Activated naive CD4-positive, alpha-beta T cell treated with anti-CD3 and anti-CD28 coated beads for 36 hours (primary cell): ENCODE results near the gene EEF1G. TPM values are rescaled to one million over a fixed set of nuclear protein-coding genes. Genes with fewer than 3 reads are reported as not detected.

Source experiments
- CTCF ChIA-PET: fragments of 350-600 bp; sonication (Branson Sonifier 250); formaldehyde crosslinking; loops from one replicate; lab custom pipeline; 2021; ENCODE audit warnings: antibody characterized with exemption; lab: Charles Lee
- DNase-seq: peaks from one replicate; pipeline ENCODE4 v3.0.0-alpha.2; 2020
- H3K27ac Mint-ChIP-seq: one replicate; pipeline ENCODE4 v1.8.0; 2021; ENCODE audit warnings: mild to moderate bottlenecking, mixed read lengths
- H3K27me3 Mint-ChIP-seq: one replicate; pipeline ENCODE4 v1.8.0; 2021; ENCODE audit warnings: low read depth, mixed read lengths
- H3K36me3 Mint-ChIP-seq: one replicate; pipeline ENCODE4 v1.8.0; 2021; ENCODE audit warnings: low read depth, mixed read lengths
- H3K4me1 Mint-ChIP-seq: one replicate; pipeline ENCODE4 v1.8.0; 2021; ENCODE audit warnings: low read depth, mixed read lengths
- H3K4me3 Mint-ChIP-seq: one replicate; pipeline ENCODE4 v1.8.0; 2021; ENCODE audit warnings: mild to moderate bottlenecking, moderate library complexity, mixed read lengths
- H3K9me3 Mint-ChIP-seq: one replicate; pipeline ENCODE4 v1.8.0; 2021; ENCODE audit warnings: mixed read lengths
- intact Hi-C: fragments of 100-400 bp; cut with micrococcal nuclease; formaldehyde crosslinking; loops from one replicate; pipeline ENCODE4 v1.15.1; 2023
- total RNA-seq, 2 experiments: library from RNA; stranded (reverse); gene quantifications; one replicate each; pipeline ENCODE4 v1.2.3, GENCODE V29; 2021

Gene EEF1G
- total RNA-seq, 2 experiments from 2014 or later: 2,282 to 2,440 TPM

DNA sequence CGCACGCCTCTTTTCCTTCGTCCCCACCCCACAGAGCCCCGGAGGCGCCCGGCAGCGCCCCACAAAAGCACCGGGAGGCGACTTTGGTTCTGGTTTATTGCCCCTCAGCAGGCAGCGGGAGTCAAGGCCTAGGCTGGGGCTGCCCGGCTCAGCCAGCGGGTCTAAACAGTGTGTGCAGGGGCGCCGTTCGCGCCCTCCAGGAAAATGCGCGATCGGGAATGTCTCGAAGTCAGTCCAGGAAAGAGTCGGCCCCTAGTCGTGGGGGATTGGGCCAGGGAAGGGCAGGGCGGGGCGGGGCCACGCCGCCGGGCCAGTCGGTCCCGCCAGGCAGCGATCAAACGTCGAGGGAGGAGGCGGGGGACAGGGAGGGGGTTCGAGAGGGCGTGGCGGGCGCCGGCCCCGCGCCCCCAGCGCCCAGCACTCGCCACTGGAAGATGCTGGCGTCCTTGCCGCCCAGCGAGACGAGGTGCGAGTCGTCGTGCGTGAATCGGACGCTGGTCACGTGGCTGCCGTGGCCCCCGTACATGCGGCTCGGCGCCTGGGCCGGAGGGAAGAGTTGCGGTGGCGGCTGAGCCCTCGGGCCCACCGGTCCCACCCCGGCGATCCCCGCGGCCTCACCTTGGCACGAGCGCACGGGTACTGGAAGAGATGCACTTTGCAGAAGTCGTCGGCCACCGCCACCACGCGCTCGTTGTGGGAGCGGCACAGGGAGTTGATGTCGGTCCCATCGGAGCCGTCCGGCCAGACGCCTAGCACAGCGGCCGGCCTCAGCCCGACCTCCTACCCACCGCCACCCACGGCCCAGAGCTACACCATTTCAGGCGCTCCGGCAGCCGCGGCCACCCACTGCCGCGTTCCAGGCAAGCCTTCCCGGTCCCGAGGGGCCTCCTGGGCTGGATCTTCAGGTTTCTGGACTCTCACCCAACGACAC, 28.7 kb upstream of the EEF1G start:
- no peaks in the 10 kb centered on the region for H3K27me3 Mint-ChIP-seq
- peaks cover 66% of the 10 kb centered on the region for H3K36me3 Mint-ChIP-seq
- CTCF ChIA-PET: interaction anchor here (1.0 to 2.1 kb wide), 4 partner anchors 9 to 65 kb away, joined by 4 to 15 read pairs (median 8); partner anchors contain the start of gene TUT1
- peaks cover 44% of the 10 kb centered on the region for H3K4me1 Mint-ChIP-seq
- no peaks in the 10 kb centered on the region for H3K9me3 Mint-ChIP-seq
- peak overlapping the region; percentile 91 for H3K4me3 Mint-ChIP-seq
- peak overlapping the region; percentile 99 for H3K27ac Mint-ChIP-seq
- peak; percentile 28 for DNase-seq
- intact Hi-C loops: no loop called here

DNA sequence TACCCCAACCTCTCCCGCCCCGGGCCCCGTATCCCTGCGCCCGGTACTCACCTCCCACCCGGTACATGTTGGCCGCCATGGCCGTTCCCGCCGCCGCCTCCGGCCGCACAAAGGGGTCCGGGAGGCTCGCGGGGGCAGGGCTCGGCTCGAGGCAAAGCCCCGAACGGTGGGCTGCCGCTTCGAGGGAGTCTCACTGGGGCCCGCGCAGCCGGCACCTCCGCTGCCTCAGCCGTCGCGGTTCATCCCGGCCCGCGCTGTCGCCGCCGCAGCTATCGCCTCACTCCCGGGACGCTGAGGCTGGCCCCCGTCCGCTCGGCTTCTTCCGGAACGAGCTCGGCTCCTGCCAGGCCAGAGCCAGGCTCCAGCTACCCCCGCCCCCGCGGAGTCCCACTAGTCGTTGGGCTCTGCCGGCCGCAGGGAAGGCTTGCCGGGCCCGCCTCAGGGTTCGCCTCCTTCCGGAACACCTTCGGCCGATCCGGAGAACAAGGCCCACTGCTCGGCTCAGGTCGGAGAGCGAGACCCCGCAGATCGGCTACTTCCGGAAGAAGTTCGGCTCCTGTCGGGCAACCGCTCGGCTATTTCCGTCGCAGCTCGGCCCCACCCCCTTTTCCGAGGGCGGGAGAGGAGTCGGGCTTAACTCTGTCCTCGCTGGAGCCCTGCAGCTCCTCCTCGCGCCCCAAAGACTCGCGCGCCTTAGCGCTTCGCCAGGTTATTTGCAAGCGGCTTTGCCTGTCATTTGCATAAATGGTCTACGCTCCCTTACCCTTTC, 27.9 kb upstream of the EEF1G start, which contains the start of gene MTA2:
Gene MTA2, minus strand, starts transcription at position 494 of the 769 bp plus-strand sequence. Its CDS starts 415 bp downstream, at position 79.
- Mint-ChIP-seq H3K27me3 (no peaks in the 10 kb centered on the region), H3K9me3 (no peaks in the 10 kb centered on the region), H3K4me1 (peaks cover 45% of the 10 kb centered on the region), H3K27ac (peak within 1 kb of the TSS; percentile 99), H3K36me3 (peaks cover 69% of the 10 kb centered on the region), H3K4me3 (peak within 1 kb of the TSS; percentile 91)
- peak; percentile 99 for DNase-seq
- intact Hi-C loops: loop anchor here (1.0 to 2.0 kb wide), 2 partner anchors 10 to 279 kb away; partner anchors contain the start of gene SLC3A2
- CTCF ChIA-PET: interaction anchor here (0.5 to 2.1 kb wide), 4 partner anchors 10 to 78 kb away, joined by 3 to 15 read pairs (median 8); partner anchors contain the start of gene TUT1

DNA sequence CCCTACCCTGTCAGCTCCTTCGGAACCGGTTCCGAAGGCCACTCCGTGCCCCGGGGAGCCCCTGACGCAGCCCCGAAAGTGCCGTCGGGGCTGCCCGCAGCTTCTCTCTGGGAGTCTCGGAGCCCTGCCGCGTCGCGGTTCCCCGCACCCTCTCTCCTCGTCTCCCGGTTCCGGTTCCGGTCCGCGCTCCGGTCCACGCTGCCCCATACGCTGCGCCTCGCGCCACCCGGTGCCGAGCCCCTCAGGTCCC, 27.4 kb upstream of the EEF1G start:
- Mint-ChIP-seq H3K4me3 (peak overlapping the region; percentile 91), H3K27ac (peak overlapping the region; percentile 99), H3K27me3 (no peaks in the 10 kb centered on the region), H3K36me3 (peaks cover 68% of the 10 kb centered on the region), H3K9me3 (no peaks in the 10 kb centered on the region), H3K4me1 (peaks cover 42% of the 10 kb centered on the region)
- CTCF ChIA-PET: interaction anchor here (1.0 to 2.1 kb wide), 3 partner anchors 9 to 67 kb away, joined by 4 to 15 read pairs (median 13); partner anchors contain the start of gene TUT1
- intact Hi-C loops: loop anchor here (1.0 to 2.0 kb wide), 2 partner anchors 10 to 280 kb away; partner anchors contain the start of gene SLC3A2
- DNase-seq: peak; percentile 54

DNA sequence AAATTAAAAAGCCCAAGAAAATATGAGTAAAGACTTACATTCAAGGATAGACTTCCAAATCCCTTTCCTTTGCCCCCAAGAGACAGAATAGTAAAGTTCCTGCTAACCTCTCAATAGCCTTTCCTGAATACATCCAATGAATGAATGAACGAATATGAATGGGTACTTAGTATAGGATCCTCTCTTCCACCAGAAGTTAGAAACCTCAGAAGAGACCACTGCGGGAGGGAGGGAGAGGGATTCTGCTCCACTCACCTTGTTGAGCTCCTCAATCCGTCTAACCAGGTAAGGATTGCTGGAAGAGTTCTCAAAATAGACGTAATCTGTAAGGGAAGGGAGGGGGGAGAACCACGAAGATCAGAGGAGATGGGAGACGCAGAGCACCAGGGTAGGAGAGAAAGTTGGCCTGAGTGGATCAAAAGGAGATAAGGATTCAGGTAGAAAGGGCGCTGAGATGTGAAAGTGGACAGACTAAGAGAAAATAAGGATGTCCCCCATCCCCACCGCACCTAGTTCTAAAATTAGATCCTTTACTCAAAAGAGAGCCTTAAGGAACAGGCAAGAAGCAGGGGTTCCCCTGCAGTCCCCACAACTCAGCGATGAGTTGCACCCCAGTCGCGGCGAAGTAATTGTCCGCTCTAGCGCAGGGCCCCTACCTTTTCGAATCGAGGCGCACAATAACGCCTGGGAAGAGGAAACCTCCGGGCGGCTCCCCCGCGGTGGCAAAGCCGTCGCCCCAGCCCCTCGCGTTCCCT, 26.9 kb upstream of the EEF1G start:
- Mint-ChIP-seq H3K27me3 (no peaks in the 10 kb centered on the region), H3K9me3 (no peaks in the 10 kb centered on the region), H3K36me3 (peaks cover 68% of the 10 kb centered on the region), H3K4me1 (peaks cover 42% of the 10 kb centered on the region), H3K4me3 (peak overlapping the region; percentile 91), H3K27ac (peak overlapping the region; percentile 99)
- intact Hi-C loops: loop anchor here (1.0 to 2.0 kb wide), 2 partner anchors 11 to 280 kb away; partner anchors contain the start of gene SLC3A2
- peak; percentile 58 for DNase-seq
- CTCF ChIA-PET: interaction anchor here (1.4 to 2.1 kb wide), 3 partner anchors 8 to 39 kb away, joined by 4 to 15 read pairs (median 13); partner anchors contain the start of gene TUT1

DNA sequence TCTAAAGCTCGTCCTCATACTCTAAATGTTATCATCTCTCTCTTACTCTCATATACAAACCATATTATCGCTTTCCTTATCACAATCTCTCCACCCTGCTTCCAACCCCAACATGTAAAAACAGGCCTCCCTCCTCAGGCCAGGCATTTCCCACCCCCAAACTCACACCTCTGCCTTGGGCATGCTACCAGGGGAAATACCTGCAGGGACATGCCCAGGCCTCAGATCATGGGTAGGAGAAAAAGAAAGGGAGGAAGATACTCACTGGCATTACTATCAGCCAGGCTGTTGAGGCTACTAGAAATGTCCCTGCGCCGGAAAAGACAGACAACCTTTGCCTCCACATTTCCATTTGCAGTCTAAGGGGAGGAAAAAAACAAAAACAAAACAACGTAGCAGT, 26.2 kb upstream of the EEF1G start:
- DNase-seq: peak; percentile 76
- Mint-ChIP-seq H3K9me3 (no peaks in the 10 kb centered on the region), H3K27me3 (no peaks in the 10 kb centered on the region), H3K27ac (peak overlapping the region; percentile 99), H3K4me3 (peak overlapping the region; percentile 91), H3K36me3 (peaks cover 69% of the 10 kb centered on the region), H3K4me1 (peaks cover 40% of the 10 kb centered on the region)
- intact Hi-C loops: loop anchor here (1.0 to 2.0 kb wide), 10 partner anchors 9 to 281 kb away; partner anchors contain the start of genes C11orf98, CSKMT, GANAB and HNRNPUL2
- CTCF ChIA-PET: interaction anchor here (1.1 to 2.1 kb wide), 3 partner anchors 12 to 39 kb away, joined by 3 to 15 read pairs (median 4); partner anchors contain the start of gene ROM1

DNA sequence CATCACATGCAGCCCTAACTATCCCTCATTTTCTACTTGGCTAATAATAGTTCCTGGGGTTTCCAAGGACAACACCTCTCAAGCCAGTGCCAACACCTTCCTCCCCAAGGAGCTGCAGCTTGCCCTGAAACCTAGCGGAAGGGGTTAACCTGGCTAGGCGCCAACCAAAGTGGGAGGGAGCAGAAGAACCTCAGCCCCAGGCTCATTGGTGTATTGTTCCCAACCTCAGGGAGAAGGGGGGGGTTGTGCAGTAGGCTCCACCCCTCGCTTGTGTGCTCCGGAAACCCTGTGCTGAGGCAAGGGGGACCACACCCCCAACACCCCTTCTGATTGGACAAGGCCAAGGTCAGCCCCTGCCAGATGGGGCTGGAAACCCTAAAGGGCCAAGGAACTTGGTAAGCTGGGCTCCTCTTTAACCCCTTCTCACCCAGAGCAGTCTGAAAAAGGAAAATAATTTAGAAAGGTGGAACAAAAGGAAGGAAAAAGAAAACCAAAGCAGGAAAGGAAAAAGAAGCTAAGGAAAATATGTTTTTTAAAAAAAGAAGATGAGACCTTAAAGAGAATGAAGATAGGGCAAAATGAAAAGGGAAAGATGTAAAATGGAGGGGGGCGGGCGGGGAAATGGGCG, 25.5 kb upstream of the EEF1G start:
- intact Hi-C loops: loop anchor here (1.0 to 2.0 kb wide), 9 partner anchors 8 to 255 kb away; partner anchors contain the start of genes C11orf98, CSKMT, GANAB and HNRNPUL2
- H3K4me3 Mint-ChIP-seq: peak overlapping the region; percentile 91
- H3K27me3 Mint-ChIP-seq: no peaks in the 10 kb centered on the region
- H3K9me3 Mint-ChIP-seq: no peaks in the 10 kb centered on the region
- DNase-seq: peak; percentile 97
- CTCF ChIA-PET: interaction anchor here (0.5 to 1.4 kb wide), 4 partner anchors 13 to 38 kb away, joined by 3 to 4 read pairs (median 3); partner anchors contain the start of gene ROM1
- H3K4me1 Mint-ChIP-seq: peaks cover 46% of the 10 kb centered on the region
- H3K36me3 Mint-ChIP-seq: peaks cover 66% of the 10 kb centered on the region
- peak overlapping the region; percentile 99 for H3K27ac Mint-ChIP-seq

DNA sequence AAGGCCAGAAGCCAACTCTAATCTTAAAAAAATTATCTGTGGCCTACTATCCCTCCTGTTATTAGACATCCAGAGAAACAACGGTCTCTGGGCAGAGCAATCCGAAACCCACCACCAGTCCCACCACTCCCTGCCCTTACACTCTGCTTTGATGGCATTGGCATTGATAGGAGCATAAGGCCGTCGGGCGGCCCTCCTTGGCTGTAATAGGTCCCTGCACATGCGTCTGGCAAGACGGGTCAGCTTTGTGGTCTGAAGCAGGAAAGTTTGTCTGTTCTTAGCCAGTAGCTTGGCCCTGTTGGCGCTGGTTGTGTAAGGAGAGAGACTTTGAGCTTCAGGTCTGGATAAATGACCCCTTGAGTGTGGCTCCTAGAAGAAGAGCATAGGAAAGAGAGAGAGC, 21.4 kb upstream of the EEF1G start:
- H3K9me3 Mint-ChIP-seq: no peaks in the 10 kb centered on the region
- no peaks in the 10 kb centered on the region for H3K27me3 Mint-ChIP-seq
- intact Hi-C loops: no loop called here
- H3K27ac Mint-ChIP-seq: peak overlapping the region; percentile 7
- no peak for DNase-seq
- peaks cover 60% of the 10 kb centered on the region for H3K36me3 Mint-ChIP-seq
- peaks cover 66% of the 10 kb centered on the region for H3K4me1 Mint-ChIP-seq
- H3K4me3 Mint-ChIP-seq: no peak overlapping the region
- CTCF ChIA-PET: interaction anchor here (1.3 to 4.6 kb wide), 3 partner anchors 15 to 170 kb away, joined by 4 to 28 read pairs (median 5); partner anchors contain the start of gene EML3

DNA sequence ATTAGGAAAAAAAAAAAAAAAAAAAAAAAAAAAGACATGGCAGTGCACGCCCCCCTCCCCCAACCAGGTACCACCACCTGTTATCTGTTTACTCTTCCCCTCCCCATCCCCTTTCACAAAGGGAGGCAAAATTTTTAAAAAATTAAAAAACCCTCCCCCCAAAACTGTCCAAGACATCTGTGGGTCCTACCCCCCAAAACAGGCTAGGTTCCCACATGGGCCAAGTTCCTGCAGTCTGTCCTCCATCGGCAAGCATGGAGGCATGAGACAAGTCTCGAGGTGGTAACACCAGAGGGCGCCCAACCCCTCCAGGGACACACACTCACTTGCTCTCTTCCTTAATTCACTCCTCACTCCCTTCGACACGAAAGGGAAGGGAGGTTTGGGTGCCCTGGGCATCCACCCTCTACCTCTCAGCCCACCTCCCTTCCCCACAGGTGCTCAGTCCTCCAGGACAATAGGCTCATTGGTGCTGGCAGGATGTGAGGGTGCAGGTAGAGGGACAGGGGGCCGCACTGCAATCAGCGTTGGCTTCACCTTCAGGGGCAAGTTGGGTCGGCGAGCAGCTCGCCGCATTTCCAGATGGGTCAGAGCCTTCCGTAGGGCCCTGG, 19.8 kb upstream of the EEF1G start:
- Mint-ChIP-seq H3K27ac (peak overlapping the region; percentile 82), H3K27me3 (no peaks in the 10 kb centered on the region), H3K4me1 (peaks cover 63% of the 10 kb centered on the region), H3K4me3 (peak overlapping the region; percentile 54), H3K9me3 (no peaks in the 10 kb centered on the region), H3K36me3 (peaks cover 44% of the 10 kb centered on the region)
- CTCF ChIA-PET: interaction anchor here (0.6 to 4.6 kb wide), 15 partner anchors 8 to 169 kb away, joined by 3 to 28 read pairs (median 4); partner anchors contain the start of genes C11orf98, CSKMT, EML3 and MTA2
- DNase-seq: peak; percentile 92
- intact Hi-C loops: loop anchor here (1.0 kb wide), 2 partner anchors 101 to 269 kb away; no protein-coding TSS in a partner anchor

DNA sequence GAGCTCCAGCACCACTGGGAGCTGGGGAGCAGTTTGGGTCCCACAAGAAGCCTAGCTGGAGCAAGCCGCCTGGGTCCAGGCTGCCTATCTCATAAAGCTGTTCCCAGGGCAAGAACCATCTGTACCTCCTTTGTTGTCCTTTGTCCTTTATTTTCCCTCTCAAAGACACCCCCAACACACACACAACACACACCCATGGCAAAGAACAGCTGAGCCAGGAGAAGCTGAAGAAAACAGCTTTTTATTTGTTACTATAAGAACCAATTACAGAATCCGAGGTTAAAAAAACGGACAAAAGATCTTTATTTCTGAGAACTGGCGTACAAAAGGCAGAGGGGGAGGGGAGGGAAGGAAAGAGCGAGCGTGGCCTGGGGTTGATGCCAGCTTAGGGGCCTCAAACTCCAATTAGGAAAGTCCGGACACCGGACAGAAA, 19.3 kb upstream of the EEF1G start:
- Mint-ChIP-seq H3K4me1 (peaks cover 61% of the 10 kb centered on the region), H3K4me3 (no peak overlapping the region), H3K27me3 (no peaks in the 10 kb centered on the region), H3K27ac (peak overlapping the region; percentile 94), H3K36me3 (peaks cover 42% of the 10 kb centered on the region), H3K9me3 (no peaks in the 10 kb centered on the region)
- intact Hi-C loops: loop anchor here (1.0 kb wide), 2 partner anchors 101 to 269 kb away; no protein-coding TSS in a partner anchor
- DNase-seq: no peak
- CTCF ChIA-PET: interaction anchor here (0.6 to 4.6 kb wide), 13 partner anchors 8 to 168 kb away, joined by 3 to 28 read pairs (median 8); partner anchors contain the start of genes C11orf98, CSKMT, EML3 and MTA2

DNA sequence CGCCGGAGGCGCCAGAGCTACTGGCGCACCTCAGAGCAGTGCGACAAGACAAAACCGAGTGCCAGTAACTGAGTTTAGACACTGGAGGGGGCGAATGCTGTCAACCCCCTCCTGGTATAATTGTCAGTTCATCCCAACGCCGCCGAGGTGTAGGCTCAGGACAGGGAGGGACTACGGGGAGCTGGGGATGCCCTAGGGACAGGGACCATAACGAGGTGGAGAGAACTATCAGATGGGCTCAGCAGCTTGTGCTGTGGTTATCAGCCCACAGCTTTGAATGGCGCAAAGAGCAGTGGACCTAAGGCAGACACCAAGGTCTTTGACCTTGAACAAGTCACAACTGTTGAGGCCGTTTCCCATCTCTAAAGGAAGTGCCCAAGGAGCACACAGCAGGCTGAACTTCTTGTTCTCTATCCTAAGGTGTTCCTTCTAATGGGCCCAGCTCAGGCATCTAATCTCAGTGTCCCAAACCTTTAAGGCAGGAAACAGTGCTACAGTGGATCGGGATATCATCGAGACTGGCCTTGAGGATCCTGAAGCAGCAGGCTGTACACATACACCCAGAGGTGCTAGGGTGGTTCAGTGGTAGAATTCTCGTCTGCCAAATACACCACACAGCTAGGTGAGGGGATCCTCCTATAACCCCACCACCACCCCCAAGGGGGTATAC, 18.6 kb upstream of the EEF1G start:
- H3K27ac Mint-ChIP-seq: peak overlapping the region; percentile 94
- CTCF ChIA-PET: interaction anchor here (0.7 to 4.6 kb wide), 20 partner anchors 9 to 212 kb away, joined by 3 to 28 read pairs (median 5); partner anchors contain the start of genes C11orf98, CSKMT, EEF1G and EML3
- intact Hi-C loops: no loop called here
- H3K4me1 Mint-ChIP-seq: peaks cover 57% of the 10 kb centered on the region
- no peak for DNase-seq
- peak overlapping the region; percentile 94 for H3K4me3 Mint-ChIP-seq
- H3K36me3 Mint-ChIP-seq: peaks cover 37% of the 10 kb centered on the region
- H3K9me3 Mint-ChIP-seq: no peaks in the 10 kb centered on the region
- no peaks in the 10 kb centered on the region for H3K27me3 Mint-ChIP-seq
